NCI-H1930 (cell line): ENCODE measurements around the gene CHD2.
"Not testable (repeated sequence)": the region's sequence is repeated elsewhere in the genome, so short reads cannot be mapped to it uniquely, and the experiment has no call there.

Experiments used
- DNase-seq, 2 experiments: peaks; one replicate each; lab custom pipeline; 2025; lab: John Stamatoyannopoulos, UW

CHD2 gene

DNA sequence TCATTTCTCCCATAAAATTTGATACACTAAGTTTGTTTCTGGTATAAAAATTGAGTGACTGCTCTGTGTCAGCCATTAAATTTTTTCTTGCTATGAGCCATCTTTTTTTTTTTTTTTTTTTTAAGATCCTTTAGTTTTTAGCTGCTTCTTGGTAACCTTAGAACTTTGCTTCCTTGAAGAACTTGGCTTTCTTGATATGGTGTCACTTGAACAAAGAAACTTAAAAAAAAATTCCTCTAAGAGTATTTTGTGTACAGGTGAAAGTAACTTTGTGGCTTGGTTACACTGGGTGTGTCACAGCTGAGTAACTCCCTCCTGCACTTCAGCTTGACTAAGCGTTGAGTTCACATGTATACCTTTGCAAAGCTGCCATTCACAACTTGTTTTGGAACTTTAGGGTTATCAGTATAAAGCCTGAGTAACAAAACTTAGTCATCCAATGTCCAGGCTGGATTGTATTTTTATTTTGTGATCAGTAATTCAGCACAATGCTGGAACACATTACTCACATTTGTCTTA, 6.5 kb downstream of the CHD2 start:
- no peak for DNase-seq

DNA sequence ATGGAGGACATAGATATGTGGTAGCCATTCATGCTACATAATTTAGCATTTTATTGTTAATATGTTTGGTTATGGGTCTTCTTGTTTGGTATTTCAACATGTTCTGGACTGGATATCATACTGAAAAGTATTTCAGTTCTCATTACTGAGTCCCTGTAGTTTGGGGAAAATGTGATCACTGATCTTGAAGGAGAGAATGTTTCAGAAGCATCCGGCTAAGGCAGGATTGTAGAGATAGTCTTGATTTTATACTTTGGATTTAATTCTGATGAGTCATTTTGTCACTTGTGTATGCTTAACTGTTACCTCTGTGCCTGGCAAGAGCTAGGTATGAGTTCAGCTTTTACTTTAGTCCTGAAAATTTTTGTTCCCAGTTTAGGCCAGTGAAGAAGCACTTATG, 7.1 kb downstream of the CHD2 start:
- DNase-seq: no peak

DNA sequence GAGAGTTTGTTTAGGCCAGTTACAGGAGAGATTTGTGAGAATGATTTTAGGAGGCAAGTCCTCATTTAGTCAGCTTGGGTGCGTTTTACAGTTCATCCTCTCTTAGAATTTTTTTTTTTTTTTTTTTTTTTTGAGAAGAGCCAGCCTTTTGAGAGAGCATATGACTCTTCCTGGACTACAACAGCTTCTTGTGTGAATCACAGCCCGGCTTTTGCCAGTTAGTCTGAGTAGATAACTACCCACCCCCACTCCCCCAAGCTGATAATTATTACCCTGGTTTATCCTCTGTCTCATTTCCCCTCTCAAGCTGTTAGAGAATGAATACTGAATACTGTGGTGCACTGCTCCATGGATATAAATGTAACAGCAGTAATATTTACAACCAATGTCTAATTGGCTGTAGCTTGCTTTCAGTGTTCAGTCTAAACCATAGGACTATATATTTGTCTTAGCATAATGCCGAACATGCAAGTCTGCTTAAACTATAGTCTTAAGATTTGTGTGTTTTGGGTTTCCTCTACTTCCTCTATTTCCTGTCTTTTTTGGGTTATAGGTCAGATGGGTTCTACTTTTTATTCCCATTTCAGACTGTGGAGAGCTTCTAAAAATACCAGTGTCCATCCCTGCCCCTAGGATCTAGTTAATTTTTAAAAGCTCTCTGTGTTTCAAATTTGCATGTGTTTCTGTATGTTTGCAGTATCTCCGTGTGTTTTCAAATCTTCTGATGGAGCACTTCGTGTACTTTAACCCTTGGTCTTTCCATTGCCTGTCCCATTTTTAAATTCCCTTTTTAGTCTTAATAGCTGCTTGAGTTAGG, 8.0 kb downstream of the CHD2 start:
- no peak for DNase-seq

DNA sequence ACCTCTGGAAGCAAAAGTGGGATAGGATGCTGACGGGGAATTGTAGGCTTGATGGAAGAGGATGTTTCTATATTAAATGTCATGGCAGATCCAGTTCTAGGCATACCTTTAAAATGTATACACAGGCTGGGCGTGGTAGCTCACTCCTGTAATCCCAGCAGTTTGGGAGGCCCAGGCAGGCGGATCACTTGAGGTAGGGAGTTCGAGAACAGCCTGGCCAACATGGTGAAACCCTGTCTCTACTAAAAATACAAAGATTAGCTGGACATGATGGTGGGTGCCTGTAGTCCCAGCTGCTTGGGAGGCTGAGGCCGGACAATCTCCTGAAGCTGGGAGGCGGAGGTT, 8.6 kb downstream of the CHD2 start:
- no peak for DNase-seq

DNA sequence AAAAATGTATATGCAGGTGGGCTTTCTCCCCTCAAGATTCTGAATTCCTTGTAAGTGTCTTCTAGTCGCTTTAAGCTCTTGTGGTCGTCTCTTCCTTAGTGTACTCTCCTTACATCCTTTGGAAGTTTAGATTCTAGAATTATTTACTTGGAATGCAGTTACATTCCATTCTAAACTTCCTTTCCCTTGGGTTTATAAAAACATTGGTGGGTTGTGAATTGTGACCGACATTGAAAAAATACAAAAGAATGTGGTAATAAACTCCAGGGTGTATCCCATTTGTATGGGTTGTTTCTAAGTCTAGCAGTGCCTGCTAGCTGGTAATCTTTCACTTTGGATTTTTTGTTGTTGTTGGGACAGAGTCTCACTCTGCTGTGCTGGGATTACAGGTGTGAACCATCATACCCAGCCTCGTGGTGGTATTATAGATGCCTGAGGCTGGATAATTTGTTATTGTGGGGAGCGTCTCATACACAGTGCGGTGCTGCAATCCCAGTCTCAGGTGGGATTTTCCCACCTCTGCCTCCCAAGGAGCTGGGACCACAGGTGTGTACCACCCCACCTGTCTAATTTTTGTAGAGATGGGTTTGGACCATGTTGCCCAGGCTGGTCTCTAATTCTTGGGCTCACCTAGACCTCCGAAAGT, 9.1 kb downstream of the CHD2 start:
- DNase-seq: no peak

DNA sequence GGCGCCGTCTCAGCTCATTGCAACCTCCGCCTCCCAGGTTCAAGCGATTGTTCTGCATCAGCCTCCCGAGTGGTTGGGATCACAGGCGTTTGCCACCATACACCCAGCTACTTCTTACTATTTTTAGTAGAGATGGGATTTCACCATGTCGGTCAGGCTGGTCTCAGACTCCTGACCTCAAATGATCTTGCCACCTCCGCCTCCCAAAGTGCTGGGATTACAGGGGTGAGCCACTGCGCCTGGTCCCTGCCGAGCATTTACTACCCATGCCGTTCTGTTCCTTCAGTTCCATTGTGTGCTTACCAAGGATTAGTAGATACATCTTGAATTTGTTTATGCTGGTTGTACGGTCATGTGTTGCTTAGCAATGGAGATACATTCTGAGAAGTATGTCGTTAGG, 10.3 kb downstream of the CHD2 start:
- DNase-seq: no peak

DNA sequence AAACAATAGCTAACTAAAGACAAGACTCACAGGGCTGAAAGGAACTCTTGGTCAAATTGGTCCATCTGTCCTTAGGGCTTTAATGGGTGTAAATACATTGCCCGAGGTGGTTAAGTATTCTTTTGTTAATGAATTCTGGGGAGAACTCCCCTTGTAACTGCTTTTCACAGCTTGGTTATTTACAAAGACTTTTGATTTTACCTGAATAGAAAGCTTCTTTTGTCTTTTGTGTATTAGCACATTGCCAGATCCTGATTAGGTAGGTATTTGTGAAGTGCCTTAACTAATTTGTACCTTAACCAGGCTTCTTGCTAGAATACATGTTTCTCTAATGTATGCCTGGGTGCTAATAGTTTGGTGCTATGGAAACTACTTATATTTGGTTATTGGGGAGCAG, 14.0 kb downstream of the CHD2 start:
- no peak for DNase-seq

DNA sequence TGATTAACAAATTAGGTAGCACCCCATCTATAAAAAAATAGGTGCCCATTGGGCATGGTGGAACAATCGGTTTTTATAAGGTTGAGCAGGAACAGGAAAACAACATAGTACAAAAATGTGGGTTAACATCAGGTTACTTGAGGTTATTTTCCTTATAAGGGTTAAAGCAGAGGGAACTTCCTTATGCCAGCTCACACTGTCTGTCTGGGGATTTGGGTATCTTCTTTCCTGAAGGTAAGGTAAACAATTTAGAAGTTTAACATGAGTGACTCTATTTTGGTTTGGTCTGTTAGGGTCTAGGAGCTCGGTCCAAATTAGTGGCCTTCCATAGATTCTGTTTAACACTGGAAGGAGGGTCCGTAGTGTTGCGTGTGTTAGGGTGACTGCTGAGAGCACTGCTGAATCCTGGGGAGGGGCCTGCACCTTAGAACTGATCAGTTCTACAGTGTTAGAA, 14.7 kb downstream of the CHD2 start:
- no peak for DNase-seq

DNA sequence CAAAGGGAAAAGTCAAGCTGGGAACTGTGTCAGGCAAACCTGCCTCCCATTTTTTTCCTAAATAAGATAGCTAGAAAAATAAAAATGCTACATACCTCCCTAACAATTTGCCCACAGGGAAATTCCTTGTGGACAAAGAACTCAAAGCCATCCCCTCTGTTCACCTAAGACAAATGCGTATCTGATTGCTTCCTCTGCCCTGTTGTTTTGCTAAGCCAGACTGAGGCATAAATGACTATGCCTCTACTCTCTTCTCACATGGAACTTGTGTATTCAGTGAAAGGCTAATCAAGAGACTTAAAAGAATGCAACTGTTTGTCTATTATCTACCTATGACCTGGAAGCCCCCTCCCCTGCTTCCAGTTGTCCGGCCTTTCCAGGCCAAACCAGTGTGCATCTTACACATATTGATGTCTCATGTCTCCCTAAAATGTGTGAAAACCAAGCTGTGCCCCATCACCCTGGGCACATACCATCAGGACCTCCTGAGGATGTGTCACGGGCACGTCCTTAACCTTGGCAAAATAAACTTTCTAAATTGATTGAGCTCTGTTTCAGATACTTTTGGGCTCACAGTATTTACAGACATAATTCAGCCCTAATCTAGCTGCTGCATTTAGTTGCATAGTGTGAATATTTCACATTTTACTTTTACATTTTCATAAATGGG, 15.8 kb downstream of the CHD2 start:
- no peak for DNase-seq

DNA sequence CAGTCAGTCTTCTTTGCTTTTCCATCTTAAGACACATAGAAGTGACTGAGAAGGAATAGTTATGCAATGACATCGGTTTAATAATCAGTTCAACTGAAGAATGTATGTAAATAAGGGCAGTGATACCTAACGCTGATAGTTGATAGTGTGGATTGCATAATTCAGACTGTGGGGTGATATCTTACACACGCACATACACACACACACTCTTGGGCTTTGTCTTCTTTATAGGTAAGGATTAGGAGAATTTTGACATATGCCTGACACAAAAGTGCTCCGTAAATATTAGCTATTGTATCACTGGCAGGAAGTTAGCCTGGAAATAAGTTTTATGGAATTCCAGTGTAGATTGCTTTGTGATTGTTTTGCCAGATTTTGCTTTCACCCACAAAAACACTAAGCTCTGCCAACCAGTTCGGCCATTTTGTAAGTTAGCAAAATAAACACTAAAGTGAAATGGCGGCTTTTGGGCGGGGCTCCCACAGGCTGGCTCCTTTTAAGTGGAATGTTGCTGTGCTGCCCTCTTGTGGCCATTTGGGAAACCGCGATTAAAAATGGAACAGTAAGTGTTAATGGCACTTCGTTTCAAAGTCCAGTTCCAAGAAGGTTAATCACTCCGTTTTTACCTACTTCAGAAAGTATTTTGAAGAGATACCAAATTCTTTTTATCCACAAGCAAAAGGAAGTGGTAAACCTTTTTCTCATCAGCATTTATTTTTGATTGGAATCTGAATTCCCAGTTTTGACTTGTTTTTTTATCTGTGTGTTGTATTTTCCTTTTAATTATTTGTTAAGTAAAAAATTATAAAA, 17.7 kb downstream of the CHD2 start:
- peak; percentile 39 to 51 for DNase-seq

DNA sequence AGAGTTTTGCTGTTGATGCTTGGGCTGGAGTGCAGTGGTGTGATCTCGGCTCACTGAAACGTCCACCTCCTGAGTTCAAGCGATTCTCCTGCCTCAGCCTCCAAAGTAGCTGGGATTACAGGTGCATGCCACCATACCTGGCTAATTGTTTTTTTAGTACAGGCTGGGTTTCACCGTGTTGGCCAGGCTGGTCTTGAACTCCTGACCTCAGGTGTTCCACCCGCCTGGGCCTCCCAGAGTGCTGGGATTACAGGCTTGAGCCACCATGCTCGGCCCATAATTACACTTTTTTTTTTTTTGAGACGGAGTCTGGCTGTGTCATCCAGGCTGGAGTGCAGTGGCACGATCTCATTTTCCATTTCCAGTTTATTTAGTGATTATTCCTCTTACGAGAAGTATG, 18.8 kb downstream of the CHD2 start:
- DNase-seq: not testable (repeated sequence)

DNA sequence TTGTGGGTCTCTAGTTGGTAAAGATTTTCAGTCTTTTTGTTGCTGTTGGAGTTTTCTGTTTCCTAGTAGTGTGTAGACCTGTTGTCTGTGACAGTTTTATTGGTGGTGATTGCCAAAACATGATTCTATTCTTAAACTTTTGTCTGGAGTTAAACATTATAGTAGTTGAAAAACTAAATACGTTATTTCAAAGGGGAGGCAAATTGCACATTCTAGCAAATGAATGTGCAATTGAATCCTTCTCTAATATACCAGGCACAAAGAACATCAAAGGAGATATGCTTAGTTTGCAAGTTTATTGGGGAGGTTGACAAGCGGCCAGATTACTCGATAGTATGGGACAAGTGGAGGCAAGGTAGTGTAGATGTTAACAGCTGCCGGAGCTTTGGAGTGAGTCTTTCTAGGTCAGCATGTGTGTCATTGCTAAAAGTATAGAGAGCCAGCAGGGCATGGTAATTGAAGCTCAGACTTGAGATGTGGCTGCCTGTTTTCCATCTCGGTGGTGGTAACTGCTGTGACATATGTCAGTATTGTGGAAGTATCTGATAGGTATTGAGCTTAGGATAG, 20.6 kb downstream of the CHD2 start:
- DNase-seq: no peak

DNA sequence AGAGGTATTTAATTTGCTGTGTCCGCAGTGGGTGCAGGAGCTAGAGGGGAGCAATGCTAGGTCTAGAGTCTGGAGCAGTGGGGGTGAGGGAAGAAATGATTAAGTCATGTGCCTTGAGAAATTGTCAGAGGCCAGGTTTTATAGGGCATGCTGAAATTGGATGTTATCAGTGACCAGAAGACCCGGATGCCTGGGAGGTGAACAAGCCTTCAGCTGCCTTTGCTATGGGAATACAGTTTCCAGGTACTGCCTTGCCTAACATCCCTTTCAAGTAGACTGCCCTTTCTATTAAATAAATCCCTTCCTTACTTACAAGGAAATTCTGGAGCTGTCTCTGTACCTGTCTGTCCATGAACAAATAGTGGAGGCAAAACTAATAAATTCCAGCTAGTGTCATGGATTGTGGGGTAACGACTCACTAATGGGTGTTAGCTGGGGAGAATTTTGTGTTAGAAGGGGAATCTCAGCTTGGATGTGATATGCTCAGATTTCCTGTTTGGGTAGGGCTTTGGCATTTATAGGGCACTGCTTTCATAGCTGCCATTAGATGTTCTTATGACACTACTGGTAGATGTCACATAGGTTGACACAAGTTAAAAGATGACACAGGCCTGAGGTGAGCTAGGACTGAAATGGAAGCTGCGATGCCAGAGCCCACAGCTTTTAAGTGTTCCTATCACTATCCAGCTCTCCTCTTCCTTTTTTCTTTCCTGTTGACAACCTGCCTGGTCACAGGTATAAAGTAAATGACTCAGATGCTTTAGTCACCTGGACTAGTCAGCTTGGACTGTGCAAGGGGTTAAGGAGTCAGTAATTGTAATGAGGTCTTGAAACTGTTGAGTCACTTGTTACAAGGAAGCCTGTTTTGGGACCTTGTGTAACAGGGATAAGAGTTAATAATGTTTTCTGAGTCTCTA, 21.3 kb downstream of the CHD2 start:
- DNase-seq: no peak

DNA sequence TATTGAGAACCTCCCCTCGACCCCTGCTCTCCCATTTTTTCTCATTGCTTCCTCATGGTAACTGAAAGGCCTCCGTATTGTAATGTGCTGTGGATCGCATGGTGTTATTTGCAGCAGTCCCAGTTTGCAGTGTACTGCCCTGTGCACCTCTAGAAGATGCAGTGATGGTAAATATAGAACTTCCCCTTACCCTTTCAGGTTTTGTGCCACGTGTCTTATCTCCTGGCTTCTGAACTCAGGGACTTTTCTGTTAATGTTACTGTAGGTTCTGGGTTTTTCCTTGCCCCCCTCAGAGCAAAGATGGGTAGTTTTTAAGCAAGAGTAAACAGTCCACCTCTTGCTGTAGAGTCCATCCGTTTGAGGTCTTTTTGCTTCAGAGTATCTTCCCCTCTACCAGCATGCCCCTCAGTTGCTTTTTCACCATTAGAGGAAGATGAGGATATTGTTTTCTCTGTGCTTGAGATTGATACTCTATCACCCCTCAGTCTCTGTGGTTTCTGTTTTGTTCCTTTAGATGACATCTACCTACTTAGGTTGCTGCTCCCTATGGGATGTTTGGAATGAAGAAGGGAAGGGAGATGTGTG, 22.4 kb downstream of the CHD2 start:
- DNase-seq: no peak

DNA sequence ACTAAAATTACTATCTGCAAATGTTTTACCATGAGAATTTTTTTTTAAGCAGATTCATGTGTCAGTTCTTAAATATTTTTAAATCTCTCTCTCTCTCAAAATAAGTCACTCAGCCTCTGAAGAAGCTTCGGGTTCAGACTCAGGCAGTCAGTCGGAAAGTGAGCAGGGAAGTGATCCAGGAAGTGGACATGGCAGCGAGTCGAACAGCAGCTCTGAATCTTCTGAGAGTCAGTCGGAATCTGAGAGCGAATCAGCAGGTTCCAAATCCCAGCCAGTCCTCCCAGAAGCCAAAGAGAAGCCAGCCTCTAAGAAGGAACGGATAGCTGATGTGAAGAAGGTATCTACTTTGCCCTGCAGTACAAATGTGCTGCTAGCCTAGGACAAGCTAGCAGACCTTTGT, 24.1 kb downstream of the CHD2 start:
- DNase-seq: no peak

DNA sequence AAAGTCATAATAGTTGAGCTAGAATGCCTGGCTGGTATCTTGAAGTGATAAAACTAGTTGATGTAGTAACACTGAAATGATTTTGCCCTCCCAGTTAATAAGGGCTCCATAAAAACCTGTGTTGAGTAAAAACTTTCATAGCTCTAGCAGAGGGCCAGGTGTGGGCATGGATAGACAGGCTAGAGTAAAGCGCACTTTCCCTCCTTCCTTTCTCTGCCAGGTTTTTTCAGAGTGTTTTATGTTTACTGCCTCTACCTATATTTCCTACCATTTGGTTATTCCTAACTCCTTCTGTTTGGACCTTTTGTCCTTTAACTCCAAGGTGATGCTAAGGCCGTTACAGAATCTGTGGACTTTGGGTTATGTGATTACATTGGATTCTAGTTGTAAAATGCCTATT, 25.3 kb downstream of the CHD2 start:
- DNase-seq: no peak

DNA sequence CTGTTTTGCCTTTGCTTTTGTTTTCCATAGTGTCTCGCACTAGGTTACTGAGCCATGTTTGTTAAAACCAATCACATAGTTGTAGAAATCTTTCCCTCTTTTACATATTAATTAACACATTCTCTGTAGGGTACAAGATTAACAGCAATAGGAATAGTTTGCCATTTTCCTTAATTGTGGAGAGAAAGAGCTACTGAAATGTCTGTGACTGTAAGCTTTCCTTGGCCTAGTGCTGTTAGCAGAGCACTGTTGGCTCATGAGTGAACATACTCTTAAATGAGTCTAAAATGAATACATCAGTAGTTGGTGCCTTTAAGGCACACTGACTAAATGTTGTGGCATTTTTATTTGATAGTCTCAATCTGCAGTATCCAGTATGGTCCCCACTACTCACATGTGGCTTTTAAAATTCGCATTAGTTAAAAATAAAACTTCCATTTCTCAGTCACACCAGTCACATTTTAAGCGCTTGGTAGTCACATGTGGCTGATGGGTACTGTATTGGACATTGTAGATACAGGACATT, 28.2 kb downstream of the CHD2 start:
- no peak for DNase-seq

DNA sequence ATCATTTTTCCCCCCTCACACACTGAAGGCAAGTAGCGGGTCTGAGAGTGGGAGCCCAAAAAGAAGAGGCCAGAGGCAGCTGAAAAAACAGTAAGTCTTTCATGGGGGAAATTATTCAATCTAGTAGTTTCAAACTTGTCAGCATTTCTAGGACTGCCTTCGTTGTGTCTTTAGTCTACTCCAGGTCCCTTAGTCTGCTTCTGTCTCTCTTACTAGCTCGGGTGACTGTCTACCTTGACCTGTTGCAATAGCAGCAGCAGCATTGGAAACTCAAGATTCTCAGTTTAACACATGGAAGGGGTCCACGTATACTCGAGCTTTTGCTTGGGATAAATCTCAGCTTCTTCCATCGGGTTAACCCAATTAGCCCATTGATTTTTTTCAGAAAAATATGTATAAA, 28.9 kb downstream of the CHD2 start:
- no peak for DNase-seq

DNA sequence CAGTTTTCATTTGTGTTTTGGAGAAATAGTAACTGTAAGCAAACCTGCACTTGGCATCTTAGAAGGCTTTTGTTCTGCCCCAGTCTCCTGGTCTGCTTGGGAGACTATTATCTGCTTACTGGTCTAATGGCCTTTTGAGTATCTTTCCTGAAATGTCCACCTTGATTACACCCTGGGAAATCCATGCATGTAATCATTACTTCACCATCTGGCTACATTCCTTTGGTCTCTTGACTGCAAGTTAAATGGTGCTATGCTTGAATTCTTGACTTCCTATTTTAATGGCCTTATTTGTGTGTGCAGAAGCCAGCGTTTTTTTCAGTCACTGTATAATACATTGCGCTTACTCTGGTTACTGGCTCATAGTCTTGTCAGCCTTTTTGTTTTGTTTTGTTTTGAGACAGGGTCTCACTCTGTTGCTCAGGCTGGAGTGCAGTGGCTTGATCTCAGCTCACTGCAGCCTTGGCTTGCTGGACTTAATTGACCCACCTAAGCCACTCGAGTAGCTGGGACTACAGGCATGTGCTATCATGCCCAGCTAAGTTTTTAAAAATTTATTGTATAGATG, 30.0 kb downstream of the CHD2 start:
- no peak for DNase-seq

DNA sequence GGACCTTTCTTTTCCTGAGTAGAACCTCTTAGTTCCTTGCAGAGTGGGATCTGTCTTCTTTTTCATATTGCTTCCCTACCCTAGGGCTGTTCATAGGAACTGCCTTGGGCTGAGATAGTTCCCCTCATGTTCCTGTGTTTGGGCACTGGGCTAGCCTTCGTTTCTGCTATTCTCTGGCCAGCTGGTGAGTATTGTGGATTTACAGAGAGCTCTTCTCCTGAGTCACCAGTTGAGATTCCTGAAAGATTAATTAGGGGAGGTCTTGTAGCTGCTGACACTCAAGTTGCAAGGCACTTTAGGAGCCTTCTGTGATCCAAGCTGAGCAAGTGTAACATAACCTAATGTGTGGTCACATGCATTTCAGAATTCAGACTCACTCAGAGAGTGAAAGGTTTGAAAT, 30.7 kb downstream of the CHD2 start:
- no peak for DNase-seq
